SK-N-SH treated with all-trans-retinoic acid at 6 μM for 48 hours (cell line): ENCODE results near the gene SDK2.

ENCODE experiments used
- ATAC-seq: fragments of 200-7000 bp; cut with Tn5 transposase; 3 replicates; pipeline ENCODE4 v1.9.1; 2020; ENCODE audit warnings: mild to moderate bottlenecking, moderate library complexity
- ARNTL ChIP-seq: fragments of 450-650 bp; formaldehyde crosslinking; IDR thresholded peaks from 2 replicates; pipeline ENCODE4 v1.5.0; 2020; ENCODE audit warnings: low read depth, mild to moderate bottlenecking, moderate library complexity, borderline replicate concordance
- BACH2 ChIP-seq: fragments of 250-450 bp; sonication (Bioruptor Pico); IDR thresholded peaks from 2 replicates; pipeline ENCODE4 v1.9.0; 2021; ENCODE audit warnings: mild to moderate bottlenecking, borderline replicate concordance
- CSDC2 ChIP-seq: fragments of 250-450 bp; sonication (Bioruptor Pico); IDR thresholded peaks from 2 replicates; pipeline ENCODE4 v1.5.0; 2020; ENCODE audit warnings: mild to moderate bottlenecking, moderate library complexity
- CSRNP3 ChIP-seq: fragments of 250-450 bp; sonication (Bioruptor Pico); IDR thresholded peaks from 2 replicates; pipeline ENCODE4 v1.5.1; 2021; ENCODE audit warnings: mild to moderate bottlenecking, moderate library complexity
- GLIS3 ChIP-seq: fragments of 250-450 bp; sonication (Bioruptor Pico); IDR thresholded peaks from 2 replicates; pipeline ENCODE4 v1.5.0; 2020; ENCODE audit warnings: mild to moderate bottlenecking, moderate library complexity
- ISL1 ChIP-seq: fragments of 250-450 bp; sonication (Bioruptor Pico); IDR thresholded peaks from 2 replicates; pipeline ENCODE4 v2.1.2; 2022; ENCODE audit warnings: mild to moderate bottlenecking, moderate library complexity
- PATZ1 ChIP-seq: fragments of 250-450 bp; sonication (Bioruptor Pico); IDR thresholded peaks from 2 replicates; pipeline ENCODE4 v1.8.0; 2020; ENCODE audit warnings: mild to moderate bottlenecking, moderate library complexity, borderline replicate concordance
- PPARA ChIP-seq: fragments of 250-450 bp; sonication (Bioruptor Pico); IDR thresholded peaks from 2 replicates; pipeline ENCODE4 v1.5.0; 2020; ENCODE audit warnings: mild to moderate bottlenecking, borderline replicate concordance
- TCF4 ChIP-seq: fragments of 250-450 bp; sonication (Bioruptor Pico); IDR thresholded peaks from 2 replicates; pipeline ENCODE4 v1.8.0; 2021; ENCODE audit warnings: mild to moderate bottlenecking, moderate library complexity, borderline replicate concordance
- TOX ChIP-seq: fragments of 250-450 bp; sonication (Bioruptor Pico); IDR thresholded peaks from 2 replicates; pipeline ENCODE4 v1.8.0; 2021; ENCODE audit warnings: mild to moderate bottlenecking, moderate library complexity, borderline replicate concordance
- TSHZ2 ChIP-seq: fragments of 250-450 bp; sonication (Bioruptor Pico); IDR thresholded peaks from 2 replicates; pipeline ENCODE4 v1.5.0; 2020; ENCODE audit warnings: mild to moderate bottlenecking, moderate library complexity
- ZC3H10 ChIP-seq: fragments of 250-450 bp; sonication (Bioruptor Pico); IDR thresholded peaks from 2 replicates; pipeline ENCODE4 v1.5.1; 2021; ENCODE audit warnings: mild to moderate bottlenecking, moderate library complexity
- ZFP3 ChIP-seq: fragments of 250-450 bp; sonication (Bioruptor Pico); IDR thresholded peaks from 2 replicates; pipeline ENCODE4 v1.5.0; 2020; ENCODE audit warnings: mild to moderate bottlenecking, moderate library complexity
- ZNF565 ChIP-seq: fragments of 450-650 bp; formaldehyde crosslinking; conservative IDR thresholded peaks from 2 replicates; pipeline ENCODE4 v1.5.0; 2020; ENCODE audit warnings: low read depth, mild to moderate bottlenecking, moderate library complexity
- ZNF70 ChIP-seq: fragments of 450-650 bp; formaldehyde crosslinking; IDR thresholded peaks from 2 replicates; pipeline ENCODE4 v1.5.0; 2020; ENCODE audit warnings: mild to moderate bottlenecking, moderate library complexity
- ZNF8 ChIP-seq: fragments of 450-650 bp; formaldehyde crosslinking; IDR thresholded peaks from 2 replicates; pipeline ENCODE4 v1.5.0; 2020; ENCODE audit warnings: mild to moderate bottlenecking, moderate library complexity
- TF ChIP-seq, protein P1 (sequence below): fragments of 250-450 bp; sonication (Bioruptor Pico); IDR thresholded peaks from 2 replicates; pipeline ENCODE4 v1.8.0; 2021; ENCODE audit warnings: low read depth, mild to moderate bottlenecking, moderate library complexity, borderline replicate concordance

SDK2 gene

DNA sequence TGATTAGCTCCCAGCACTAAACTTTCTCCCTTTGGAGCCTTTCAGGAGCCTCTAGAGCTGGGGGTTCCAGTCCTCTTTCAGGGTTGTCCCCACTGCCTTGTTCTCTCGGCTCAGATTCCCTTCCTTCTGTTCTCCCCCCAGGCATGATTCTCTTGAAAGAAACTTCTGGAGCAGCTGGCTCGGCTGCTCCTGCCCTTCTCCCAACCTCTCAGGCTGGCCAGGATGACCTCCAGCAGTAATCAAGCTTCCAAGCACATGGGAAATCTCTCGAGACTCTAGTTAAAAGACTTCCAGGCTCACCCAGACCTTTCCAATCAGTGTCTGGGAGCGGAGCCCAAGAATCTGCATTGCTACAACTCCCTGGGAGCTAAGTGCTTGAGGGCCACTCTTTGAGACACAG is 3.6 kb downstream of the SDK2 start (continued):
- TF ChIP-seq ZNF70 (no peak), ZFP3 (no peak), TOX (CRISPR knock-in tag) (no peak), TSHZ2 (CRISPR knock-in tag) (no peak), ARNTL (no peak), GLIS3 (CRISPR knock-in tag) (no peak), ISL1 (no peak), CSDC2 (CRISPR knock-in tag) (no peak)

DNA sequence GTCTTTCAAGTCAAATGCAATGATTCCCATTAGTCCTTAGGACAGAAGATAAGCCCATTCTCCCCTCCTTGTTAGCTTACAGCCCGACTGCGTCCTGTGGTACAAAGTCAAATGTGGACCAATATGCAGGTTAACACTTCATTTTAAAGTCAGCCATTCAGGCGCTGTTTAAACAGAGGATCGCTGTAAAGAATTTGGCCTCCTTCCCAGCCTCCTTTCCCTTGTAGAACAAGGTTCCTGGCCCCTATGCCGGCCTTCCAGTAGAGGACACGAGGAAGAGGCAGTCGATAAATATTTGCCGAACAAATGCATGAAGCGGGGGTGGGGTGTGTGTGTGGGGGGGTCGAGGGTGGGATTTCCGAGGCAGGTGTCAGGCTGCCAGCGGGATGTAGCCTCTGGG is 4.3 kb downstream of the SDK2 start:
- ATAC-seq = no peak

GRCh38 chr17:73639322-73639721 is 4.9 kb downstream of the SDK2 start:
- ATAC-seq = no peak
- TF ChIP-seq ISL1 (no peak), PATZ1 (CRISPR knock-in tag) (no peak), ZFP3 (no peak), CSDC2 (CRISPR knock-in tag) (no peak), BACH2 (CRISPR knock-in tag) (no peak), TCF4 (CRISPR knock-in tag) (no peak), ZNF70 (no peak), ZC3H10 (CRISPR knock-in tag) (no peak), ZNF8 (no peak), PPARA (CRISPR knock-in tag) (no peak), TOX (CRISPR knock-in tag) (no peak), CSRNP3 (no peak)

More for the DNA sequence above, 4.3 kb downstream of the SDK2 start:
- no peak for TF ChIP-seq ZNF8
- no peak for TF ChIP-seq ZC3H10 (CRISPR knock-in tag)
- TF ChIP-seq GLIS3 (CRISPR knock-in tag) = no peak
- TF ChIP-seq ZNF70 = no peak
- TF ChIP-seq TSHZ2 (CRISPR knock-in tag) = no peak
- no peak for TF ChIP-seq CSDC2 (CRISPR knock-in tag)
- TF ChIP-seq, protein P1, sequence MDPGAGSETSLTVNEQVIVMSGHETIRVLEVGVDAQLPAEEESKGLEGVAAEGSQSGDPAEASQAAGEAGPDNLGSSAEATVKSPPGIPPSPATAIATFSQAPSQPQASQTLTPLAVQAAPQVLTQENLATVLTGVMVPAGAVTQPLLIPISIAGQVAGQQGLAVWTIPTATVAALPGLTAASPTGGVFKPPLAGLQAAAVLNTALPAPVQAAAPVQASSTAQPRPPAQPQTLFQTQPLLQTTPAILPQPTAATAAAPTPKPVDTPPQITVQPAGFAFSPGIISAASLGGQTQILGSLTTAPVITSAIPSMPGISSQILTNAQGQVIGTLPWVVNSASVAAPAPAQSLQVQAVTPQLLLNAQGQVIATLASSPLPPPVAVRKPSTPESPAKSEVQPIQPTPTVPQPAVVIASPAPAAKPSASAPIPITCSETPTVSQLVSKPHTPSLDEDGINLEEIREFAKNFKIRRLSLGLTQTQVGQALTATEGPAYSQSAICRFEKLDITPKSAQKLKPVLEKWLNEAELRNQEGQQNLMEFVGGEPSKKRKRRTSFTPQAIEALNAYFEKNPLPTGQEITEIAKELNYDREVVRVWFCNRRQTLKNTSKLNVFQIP = no peak
- no peak for TF ChIP-seq CSRNP3
- no peak for TF ChIP-seq TCF4 (CRISPR knock-in tag)
- no peak for TF ChIP-seq ZFP3
- no peak for TF ChIP-seq ZNF565 (CRISPR knock-in tag)
